GM19397 (cell line): ENCODE data around the gene KRT6B.
"Not testable (repeated sequence)": the region's sequence is repeated elsewhere in the genome, so short reads cannot be mapped to it uniquely, and the experiment has no call there.

Experiments used
- ATAC-seq: cut with Tn5 transposase; IDR thresholded peaks from one replicate; pipeline ENCODE4 v1.9.1; 2021; ENCODE audit warnings: mild to moderate bottlenecking, moderate library complexity; ENCODE audit not compliant: unreplicated experiment

KRT6B gene

GRCh38 chr12:52414936-52415335 is 37.0 kb downstream of the KRT6B start:
- no peak for ATAC-seq

- no peak for ATAC-seq
Observed at GRCh38 chr12:52413782-52414345, 38.1 kb downstream of the KRT6B start.

- ATAC-seq, result no peak
Observed at GRCh38 chr12:52413202-52413601, 38.7 kb downstream of the KRT6B start.

GRCh38 chr12:52411815-52412214 is 40.1 kb downstream of the KRT6B start:
- ATAC-seq, result no peak

GRCh38 chr12:52410589-52411248 is 41.2 kb downstream of the KRT6B start:
- ATAC-seq, result not testable (repeated sequence)

- no peak for ATAC-seq
Observed at GRCh38 chr12:52407918-52408317, 44.0 kb downstream of the KRT6B start.

- no peak for ATAC-seq
Observed at GRCh38 chr12:52405922-52406385, 46.0 kb downstream of the KRT6B start, which contains the start of gene KRT82. TSS of gene KRT82 (minus strand) at chr12:52406335. CDS start at chr12:52406277, 58 bp downstream.

- ATAC-seq, result no peak
Observed at GRCh38 chr12:52404951-52405350, 47.0 kb downstream of the KRT6B start.

- no peak for ATAC-seq
Observed at GRCh38 chr12:52403561-52403960, 48.4 kb downstream of the KRT6B start.

GRCh38 chr12:52402873-52403540 is 48.9 kb downstream of the KRT6B start:
- ATAC-seq, result no peak

- ATAC-seq, result no peak
Observed at GRCh38 chr12:52402377-52402776, 49.6 kb downstream of the KRT6B start.

GRCh38 chr12:52401926-52402325 is 50.0 kb downstream of the KRT6B start:
- no peak for ATAC-seq

GRCh38 chr12:52401526-52401925 is 50.4 kb downstream of the KRT6B start:
- ATAC-seq, result no peak

- no peak for ATAC-seq
Observed at GRCh38 chr12:52400906-52401305, 51.0 kb downstream of the KRT6B start.

GRCh38 chr12:52399756-52400155 is 52.2 kb downstream of the KRT6B start:
- ATAC-seq, result no peak

GRCh38 chr12:52398176-52398575 is 53.8 kb downstream of the KRT6B start:
- no peak for ATAC-seq

- ATAC-seq, result no peak
Observed at GRCh38 chr12:52396656-52397055, 55.3 kb downstream of the KRT6B start.
